ENCODE data around the gene RIPOR3. TPM values are rescaled to one million over a fixed set of nuclear protein-coding genes. Genes with fewer than 3 reads are reported as not detected.

The RIPOR3 gene
- total and polyA plus RNA-seq, 9 of the 15 experiments (the other 6 are each of a cell fraction or from before 2014, with no cell fraction given), result 3.3 to 62.7 (median 21.4) TPM

DNA sequence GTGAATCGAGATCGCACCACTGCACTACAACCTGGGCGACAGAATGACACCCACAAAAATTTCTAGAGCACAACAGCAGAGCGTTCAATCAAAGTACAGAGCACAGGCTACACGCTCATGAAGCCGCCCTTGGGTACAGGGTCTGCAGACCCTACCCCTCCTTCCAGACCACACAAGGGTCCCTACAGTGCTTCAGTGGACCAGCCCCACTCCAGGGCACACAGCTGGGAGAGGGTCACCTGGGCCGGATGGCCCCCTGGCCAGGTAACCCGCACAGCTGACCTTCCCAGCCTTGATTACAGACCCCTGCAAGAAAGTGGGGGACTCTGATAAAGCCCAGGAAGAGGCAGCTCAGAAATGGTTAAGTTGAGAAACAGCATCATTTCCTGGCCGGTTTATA, 63.6 kb downstream of the RIPOR3 start (continued):
- TF ChIP-seq, protein P1, sequence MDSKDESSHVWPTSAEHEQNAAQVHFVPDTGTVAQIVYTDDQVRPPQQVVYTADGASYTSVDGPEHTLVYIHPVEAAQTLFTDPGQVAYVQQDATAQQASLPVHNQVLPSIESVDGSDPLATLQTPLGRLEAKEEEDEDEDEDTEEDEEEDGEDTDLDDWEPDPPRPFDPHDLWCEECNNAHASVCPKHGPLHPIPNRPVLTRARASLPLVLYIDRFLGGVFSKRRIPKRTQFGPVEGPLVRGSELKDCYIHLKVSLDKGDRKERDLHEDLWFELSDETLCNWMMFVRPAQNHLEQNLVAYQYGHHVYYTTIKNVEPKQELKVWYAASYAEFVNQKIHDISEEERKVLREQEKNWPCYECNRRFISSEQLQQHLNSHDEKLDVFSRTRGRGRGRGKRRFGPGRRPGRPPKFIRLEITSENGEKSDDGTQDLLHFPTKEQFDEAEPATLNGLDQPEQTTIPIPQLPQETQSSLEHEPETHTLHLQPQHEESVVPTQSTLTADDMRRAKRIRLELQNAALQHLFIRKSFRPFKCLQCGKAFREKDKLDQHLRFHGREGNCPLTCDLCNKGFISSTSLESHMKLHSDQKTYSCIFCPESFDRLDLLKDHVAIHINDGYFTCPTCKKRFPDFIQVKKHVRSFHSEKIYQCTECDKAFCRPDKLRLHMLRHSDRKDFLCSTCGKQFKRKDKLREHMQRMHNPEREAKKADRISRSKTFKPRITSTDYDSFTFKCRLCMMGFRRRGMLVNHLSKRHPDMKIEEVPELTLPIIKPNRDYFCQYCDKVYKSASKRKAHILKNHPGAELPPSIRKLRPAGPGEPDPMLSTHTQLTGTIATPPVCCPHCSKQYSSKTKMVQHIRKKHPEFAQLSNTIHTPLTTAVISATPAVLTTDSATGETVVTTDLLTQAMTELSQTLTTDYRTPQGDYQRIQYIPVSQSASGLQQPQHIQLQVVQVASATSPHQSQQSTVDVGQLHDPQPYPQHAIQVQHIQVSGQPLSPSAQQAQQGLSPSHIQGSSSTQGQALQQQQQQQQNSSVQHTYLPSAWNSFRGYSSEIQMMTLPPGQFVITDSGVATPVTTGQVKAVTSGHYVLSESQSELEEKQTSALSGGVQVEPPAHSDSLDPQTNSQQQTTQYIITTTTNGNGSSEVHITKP (IDR thresholded peaks at IDR 0.05; ENCODE audit: partially characterized antibody), result no peak
- no peak for TF ChIP-seq ARID2 (IDR thresholded peaks at IDR 0.05)
- no peak for TF ChIP-seq NR2C2 (CRISPR knock-in tag; IDR thresholded peaks at IDR 0.05)
- TF ChIP-seq NR2C2 (tag; IDR thresholded peaks at IDR 0.05), result no peak
- TF ChIP-seq NCOA1 (IDR thresholded peaks at IDR 0.05; ENCODE audit: low read depth), result no peak
- TF ChIP-seq CREB3 (tag; conservative IDR thresholded peaks at IDR 0.05; ENCODE audit: low read depth), result no peak
- no peak for TF ChIP-seq MECOM (CRISPR knock-in tag; IDR thresholded peaks at IDR 0.05)
- no peak for TF ChIP-seq CCNT2 (IDR thresholded peaks at IDR 0.05; ENCODE audit: borderline replicate concordance, extremely low read depth, insufficient read length, low read depth, low read length)

Measured in K562 (cell line).